Natural killer cell treated with Interleukin-12 subunit alpha and Interleukin-12 subunit beta and Interleukin-15 and Interleukin-18, amount 100 ng/mL, for 72 hours (primary cell): Measurements from ENCODE around the gene TRIO. TPM values are rescaled to one million over a fixed set of nuclear protein-coding genes. Genes with fewer than 3 reads are reported as not detected.

Experiments
- ATAC-seq, 2 donors: fragments of 150-1000 bp; cut with Tn5 transposase in 1 of 2; sonication (Bioruptor Pico), chemical (Tn5 transposase) in 1 of 2; 2 replicates each; pipeline ENCODE4 v1.10.0; 2021
- DNase-seq: peaks from one replicate; pipeline ENCODE4 v3.0.0; 2022; ENCODE audit warnings: low spot score
- H3K27ac Mint-ChIP-seq, 2 donors: 1 replicate in 1 of 2; 2 replicates in 1 of 2; pipeline ENCODE4 v1.8.0; 2022; ENCODE audit warnings: mixed read lengths in 2 of 2, mild to moderate bottlenecking in 1 of 2, moderate library complexity in 1 of 2
- H3K27me3 Mint-ChIP-seq, 2 donors: 1 replicate in 1 of 2; 2 replicates in 1 of 2; pipeline ENCODE4 v1.8.0; 2022; ENCODE audit warnings: mixed read lengths in 2 of 2
- H3K36me3 Mint-ChIP-seq: one replicate; pipeline ENCODE4 v1.8.0; 2022; ENCODE audit warnings: mixed read lengths
- H3K4me1 Mint-ChIP-seq, 2 donors: 1 replicate in 1 of 2; 2 replicates in 1 of 2; pipeline ENCODE4 v1.8.0; 2022; ENCODE audit warnings: low read depth in 2 of 2, mixed read lengths in 2 of 2, mild to moderate bottlenecking in 1 of 2
- H3K4me3 Mint-ChIP-seq: one replicate; pipeline ENCODE4 v1.8.0; 2022; ENCODE audit warnings: mixed read lengths
- H3K9me3 Mint-ChIP-seq: 2 replicates; pipeline ENCODE4 v1.8.0; 2022; ENCODE audit warnings: mixed read lengths
- total RNA-seq, 2 donors: library from RNA; stranded (reverse); gene quantifications; one replicate each; pipeline ENCODE4 v1.2.3, GENCODE V29; 2022

Gene TRIO
- total RNA-seq, 2 donors from 2014 or later, result 40.1 to 70.3 TPM

DNA sequence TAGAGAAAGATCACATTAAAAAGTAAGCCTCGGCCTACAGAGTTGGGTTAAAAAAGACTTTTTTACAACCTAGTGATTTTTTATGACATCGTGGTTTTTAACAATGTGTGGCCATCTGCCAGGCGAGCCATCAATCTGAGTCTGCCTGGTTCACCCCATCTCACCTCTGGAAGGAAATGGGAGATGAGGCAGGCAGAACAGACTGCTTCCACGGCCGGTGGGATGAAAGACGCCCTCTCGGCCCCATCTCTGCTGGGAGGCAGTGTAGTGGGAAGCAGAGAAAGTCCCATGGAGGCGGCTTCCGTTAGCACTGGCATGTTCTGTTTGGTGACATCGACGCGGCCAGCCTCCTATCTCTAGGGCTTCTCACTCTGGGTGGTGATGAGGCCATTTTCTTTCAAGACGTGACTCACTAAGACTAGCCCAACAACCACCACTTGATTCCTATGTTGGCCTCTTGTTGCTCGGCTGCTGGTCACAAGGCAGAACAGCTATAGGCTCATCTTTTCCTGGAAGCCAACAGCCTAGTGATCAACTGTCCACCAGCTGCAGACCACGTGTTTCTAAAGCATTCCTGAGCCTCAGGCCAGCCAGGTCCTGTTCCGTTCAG lies 306.0 kb downstream of the TRIO start:
- Mint-ChIP-seq H3K9me3 (no peaks in the 10 kb centered on the region), H3K4me1 (peaks cover 4 to 9% of the 10 kb centered on the region in 2 donors), H3K4me3 (no peak overlapping the region), H3K36me3 (no peaks in the 10 kb centered on the region), H3K27ac (no peak overlapping the region), H3K27me3 (no peaks in the 10 kb centered on the region)
- DNase-seq (no peak), ATAC-seq (no peak)

DNA sequence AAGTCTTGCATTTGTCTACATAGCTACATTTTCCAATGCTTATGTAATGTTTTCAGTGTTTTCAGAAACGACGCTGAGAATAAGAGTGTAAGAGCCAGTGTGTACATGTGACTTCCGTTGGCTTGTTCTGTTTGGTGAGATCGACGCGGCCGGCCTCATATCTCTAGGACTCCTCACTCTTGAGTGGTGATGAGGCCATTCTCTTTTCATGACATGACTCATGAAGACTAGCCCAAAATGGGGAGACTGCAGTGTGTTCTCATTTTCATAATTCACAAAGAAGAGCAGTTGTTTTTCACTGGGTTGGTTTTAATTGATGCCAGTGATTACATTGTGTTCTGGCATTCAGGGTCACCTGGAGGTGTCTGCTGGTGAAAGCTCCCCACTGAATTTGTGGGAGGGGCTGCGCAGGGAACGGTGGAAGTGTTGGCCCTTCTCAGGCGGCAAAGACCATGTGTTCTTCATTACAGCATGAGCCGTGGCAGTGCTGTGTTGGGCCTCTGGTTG lies 306.9 kb downstream of the TRIO start:
- Mint-ChIP-seq H3K9me3 (no peaks in the 10 kb centered on the region), H3K27me3 (no peaks in the 10 kb centered on the region), H3K4me1 (peaks cover 4 to 9% of the 10 kb centered on the region in 2 donors), H3K36me3 (no peaks in the 10 kb centered on the region), H3K27ac (no peak overlapping the region), H3K4me3 (no peak overlapping the region)
- peak in 1 of 2 donors; percentile 56 for ATAC-seq
- no peak for DNase-seq

- Mint-ChIP-seq H3K4me1 (peaks cover 4 to 9% of the 10 kb centered on the region in 2 donors), H3K4me3 (no peak overlapping the region), H3K9me3 (no peaks in the 10 kb centered on the region), H3K36me3 (no peaks in the 10 kb centered on the region), H3K27me3 (no peaks in the 10 kb centered on the region), H3K27ac (no peak overlapping the region)
- no peak for DNase-seq
- no peak for ATAC-seq
Measured at GRCh38 chr5:14450742-14451141, 307.6 kb downstream of the TRIO start.

GRCh38 chr5:14451871-14452270 lies 308.7 kb downstream of the TRIO start:
- ATAC-seq (no peak), DNase-seq (no peak)
- H3K27ac Mint-ChIP-seq, result no peak overlapping the region
- no peaks in the 10 kb centered on the region for H3K9me3 Mint-ChIP-seq
- H3K36me3 Mint-ChIP-seq, result no peaks in the 10 kb centered on the region
- peaks cover 4 to 9% of the 10 kb centered on the region in 2 donors for H3K4me1 Mint-ChIP-seq
- no peak overlapping the region for H3K4me3 Mint-ChIP-seq
- no peaks in the 10 kb centered on the region for H3K27me3 Mint-ChIP-seq

DNA sequence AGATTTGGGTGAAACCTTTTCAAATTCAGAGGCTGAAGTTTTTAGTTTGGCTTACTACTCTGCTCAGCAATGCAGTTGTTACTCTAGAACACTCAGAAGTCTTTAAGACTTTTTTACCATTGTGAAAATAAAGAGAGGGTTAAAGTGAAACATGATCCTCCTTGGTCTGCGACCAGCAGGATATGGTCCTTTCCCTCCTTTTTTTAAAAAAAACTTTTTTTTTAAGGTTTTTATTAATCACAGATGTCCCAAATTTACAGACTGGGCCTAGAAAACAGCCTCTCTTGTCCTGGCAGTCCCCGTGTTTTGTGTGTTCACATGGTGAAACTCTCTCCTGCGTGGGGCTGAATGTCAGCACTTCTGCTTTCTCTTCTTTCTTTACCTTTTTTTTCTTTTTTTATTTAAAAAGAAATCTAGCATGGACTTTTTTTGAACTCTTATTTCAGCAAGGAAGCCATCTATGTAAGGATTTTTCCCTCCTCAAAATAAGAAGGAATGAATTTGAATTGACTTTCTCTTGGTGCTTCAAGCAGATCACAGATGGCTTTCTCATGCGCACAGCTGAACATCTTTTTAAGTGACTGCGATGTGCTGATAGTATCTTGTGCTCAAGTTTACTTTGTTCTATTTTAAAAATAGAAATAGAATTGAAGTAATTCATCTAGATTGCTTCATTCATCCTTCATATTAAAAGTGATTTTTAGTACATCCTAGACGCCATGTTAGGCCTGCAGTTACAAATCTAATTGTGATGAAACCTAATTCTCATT lies 309.7 kb downstream of the TRIO start:
- ATAC-seq (no peak), DNase-seq (no peak)
- H3K4me3 Mint-ChIP-seq, result no peak overlapping the region
- no peaks in the 10 kb centered on the region for H3K27me3 Mint-ChIP-seq
- no peaks in the 10 kb centered on the region for H3K9me3 Mint-ChIP-seq
- H3K36me3 Mint-ChIP-seq, result no peaks in the 10 kb centered on the region
- no peak overlapping the region for H3K27ac Mint-ChIP-seq
- H3K4me1 Mint-ChIP-seq, result peaks cover 4% of the 10 kb centered on the region in 2 donors

DNA sequence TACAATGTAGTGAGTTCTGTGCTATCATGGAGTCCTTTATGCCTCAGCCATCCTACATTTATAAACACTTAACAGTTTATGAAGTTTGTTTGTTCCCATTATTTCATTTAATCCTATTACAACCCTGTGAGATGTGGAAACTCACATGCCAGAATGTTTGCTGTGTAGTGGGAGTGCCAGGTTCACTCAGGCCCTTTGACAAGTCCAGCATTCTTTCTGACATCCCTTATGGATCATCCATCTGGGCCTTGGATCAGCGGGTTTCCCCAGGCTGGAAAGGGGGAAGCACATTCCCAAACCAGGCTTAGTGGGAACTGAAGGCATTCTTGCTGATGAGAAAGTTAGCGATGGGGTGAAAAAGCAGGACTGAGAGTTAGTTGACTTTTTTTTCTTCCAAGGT lies 310.3 kb downstream of the TRIO start:
- Mint-ChIP-seq H3K27me3 (no peaks in the 10 kb centered on the region), H3K4me1 (peaks cover 0 to 4% of the 10 kb centered on the region in 2 donors), H3K36me3 (no peaks in the 10 kb centered on the region), H3K27ac (no peak overlapping the region), H3K4me3 (no peak overlapping the region), H3K9me3 (no peaks in the 10 kb centered on the region)
- ATAC-seq (no peak), DNase-seq (no peak)

- no peaks in the 10 kb centered on the region for H3K27me3 Mint-ChIP-seq
- H3K4me3 Mint-ChIP-seq, result no peak overlapping the region
- H3K4me1 Mint-ChIP-seq, result no peaks in the 10 kb centered on the region
- no peak overlapping the region for H3K27ac Mint-ChIP-seq
- H3K9me3 Mint-ChIP-seq, result no peaks in the 10 kb centered on the region
- DNase-seq (no peak), ATAC-seq (peak; percentile 24 to 28)
- no peaks in the 10 kb centered on the region for H3K36me3 Mint-ChIP-seq
Measured at GRCh38 chr5:14455814-14456321, 312.7 kb downstream of the TRIO start.

- Mint-ChIP-seq H3K27me3 (no peaks in the 10 kb centered on the region), H3K4me3 (no peak overlapping the region), H3K27ac (no peak overlapping the region), H3K9me3 (no peaks in the 10 kb centered on the region), H3K36me3 (peaks cover 4% of the 10 kb centered on the region), H3K4me1 (no peaks in the 10 kb centered on the region)
- DNase-seq (no peak), ATAC-seq (no peak)
Measured at GRCh38 chr5:14457476-14457875, 314.3 kb downstream of the TRIO start.

GRCh38 chr5:14458414-14458813 lies 315.3 kb downstream of the TRIO start:
- no peak for ATAC-seq

GRCh38 chr5:14460844-14461398 lies 317.8 kb downstream of the TRIO start:
- H3K4me1 Mint-ChIP-seq, result peaks cover 2 to 8% of the 10 kb centered on the region in 2 donors
- no peak overlapping the region for H3K27ac Mint-ChIP-seq
- H3K4me3 Mint-ChIP-seq, result no peak overlapping the region
- H3K9me3 Mint-ChIP-seq, result no peaks in the 10 kb centered on the region
- H3K27me3 Mint-ChIP-seq, result no peaks in the 10 kb centered on the region
- ATAC-seq, result no peak
- H3K36me3 Mint-ChIP-seq, result peaks cover 4% of the 10 kb centered on the region
- DNase-seq, result no peak

More at GRCh38 chr5:14458414-14458813, 315.3 kb downstream of the TRIO start:
- no peak overlapping the region for H3K27ac Mint-ChIP-seq
- no peaks in the 10 kb centered on the region for H3K9me3 Mint-ChIP-seq
- no peak overlapping the region for H3K4me3 Mint-ChIP-seq
- H3K36me3 Mint-ChIP-seq, result peaks cover 4% of the 10 kb centered on the region
- no peaks in the 10 kb centered on the region for H3K4me1 Mint-ChIP-seq
- H3K27me3 Mint-ChIP-seq, result no peaks in the 10 kb centered on the region
- DNase-seq, result no peak

GRCh38 chr5:14462681-14463080 lies 319.5 kb downstream of the TRIO start:
- H3K4me1 Mint-ChIP-seq, result peaks cover 2 to 8% of the 10 kb centered on the region in 2 donors
- H3K4me3 Mint-ChIP-seq, result no peak overlapping the region
- peaks cover 4% of the 10 kb centered on the region for H3K36me3 Mint-ChIP-seq
- ATAC-seq, result no peak
- H3K27me3 Mint-ChIP-seq, result no peaks in the 10 kb centered on the region
- no peak overlapping the region for H3K27ac Mint-ChIP-seq
- H3K9me3 Mint-ChIP-seq, result no peaks in the 10 kb centered on the region
- no peak for DNase-seq

DNA sequence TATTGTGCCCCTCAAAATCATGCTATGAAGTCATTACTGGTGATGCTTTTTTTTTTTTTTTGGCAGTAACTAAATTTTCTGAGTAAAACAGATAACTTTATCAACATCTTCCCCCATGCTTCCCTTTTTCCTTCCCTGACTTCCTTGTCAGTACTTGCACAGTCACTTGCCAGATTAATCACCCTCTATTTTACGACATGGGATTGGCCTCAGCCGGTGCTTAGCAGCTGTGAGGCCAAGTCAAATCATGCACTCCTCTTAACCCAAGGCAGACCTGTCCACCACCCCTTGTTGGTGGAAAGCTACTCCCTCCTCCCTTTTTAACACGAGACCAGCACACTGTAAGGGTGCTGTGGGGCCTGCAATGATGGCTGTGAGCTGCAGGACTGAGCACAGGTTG lies 320.5 kb downstream of the TRIO start:
- ATAC-seq (no peak), DNase-seq (no peak)
- no peak overlapping the region for H3K4me3 Mint-ChIP-seq
- no peak overlapping the region for H3K27ac Mint-ChIP-seq
- H3K27me3 Mint-ChIP-seq, result no peaks in the 10 kb centered on the region
- no peaks in the 10 kb centered on the region for H3K9me3 Mint-ChIP-seq
- H3K4me1 Mint-ChIP-seq, result peaks cover 2 to 8% of the 10 kb centered on the region in 2 donors
- H3K36me3 Mint-ChIP-seq, result peaks cover 4% of the 10 kb centered on the region

- Mint-ChIP-seq H3K36me3 (peaks cover 4% of the 10 kb centered on the region), H3K4me3 (no peak overlapping the region), H3K9me3 (no peaks in the 10 kb centered on the region), H3K27me3 (no peaks in the 10 kb centered on the region), H3K27ac (no peak overlapping the region), H3K4me1 (peaks cover 2 to 8% of the 10 kb centered on the region in 2 donors)
- DNase-seq, result no peak
- ATAC-seq, result no peak
Measured at GRCh38 chr5:14464096-14464495, 321.0 kb downstream of the TRIO start.

DNA sequence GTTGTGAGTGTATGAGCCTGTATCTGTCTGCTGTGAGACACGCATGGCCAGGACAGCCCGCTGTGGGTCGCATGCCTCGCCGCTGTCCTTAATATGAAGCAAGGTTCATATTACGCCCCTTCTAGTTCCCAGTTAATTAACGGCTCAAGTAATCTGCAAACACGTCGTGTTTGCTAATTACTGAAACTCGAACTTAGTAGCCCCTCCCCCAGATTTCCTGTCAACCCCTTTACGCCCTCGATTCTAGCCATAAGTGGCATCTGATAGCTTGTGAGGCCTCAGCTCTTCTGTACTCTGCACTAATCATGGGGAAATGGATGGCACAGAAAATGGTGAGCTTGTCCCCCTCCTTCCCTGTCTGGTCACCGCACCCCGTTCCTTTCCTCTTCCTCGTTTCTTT lies 321.5 kb downstream of the TRIO start:
- DNase-seq (no peak), ATAC-seq (no peak)
- H3K36me3 Mint-ChIP-seq, result peaks cover 4% of the 10 kb centered on the region
- no peak overlapping the region for H3K27ac Mint-ChIP-seq
- no peaks in the 10 kb centered on the region for H3K9me3 Mint-ChIP-seq
- no peaks in the 10 kb centered on the region for H3K27me3 Mint-ChIP-seq
- H3K4me1 Mint-ChIP-seq, result peaks cover 2 to 8% of the 10 kb centered on the region in 2 donors
- H3K4me3 Mint-ChIP-seq, result no peak overlapping the region
